GM18519 (cell line): ENCODE data around the gene RBM38.

Experiments
- ATAC-seq: cut with Tn5 transposase; IDR thresholded peaks from one replicate; pipeline ENCODE4 v1.9.1; 2021; ENCODE audit warnings: mild to moderate bottlenecking, moderate library complexity; ENCODE audit not compliant: unreplicated experiment, low FRiP score

Gene RBM38

DNA sequence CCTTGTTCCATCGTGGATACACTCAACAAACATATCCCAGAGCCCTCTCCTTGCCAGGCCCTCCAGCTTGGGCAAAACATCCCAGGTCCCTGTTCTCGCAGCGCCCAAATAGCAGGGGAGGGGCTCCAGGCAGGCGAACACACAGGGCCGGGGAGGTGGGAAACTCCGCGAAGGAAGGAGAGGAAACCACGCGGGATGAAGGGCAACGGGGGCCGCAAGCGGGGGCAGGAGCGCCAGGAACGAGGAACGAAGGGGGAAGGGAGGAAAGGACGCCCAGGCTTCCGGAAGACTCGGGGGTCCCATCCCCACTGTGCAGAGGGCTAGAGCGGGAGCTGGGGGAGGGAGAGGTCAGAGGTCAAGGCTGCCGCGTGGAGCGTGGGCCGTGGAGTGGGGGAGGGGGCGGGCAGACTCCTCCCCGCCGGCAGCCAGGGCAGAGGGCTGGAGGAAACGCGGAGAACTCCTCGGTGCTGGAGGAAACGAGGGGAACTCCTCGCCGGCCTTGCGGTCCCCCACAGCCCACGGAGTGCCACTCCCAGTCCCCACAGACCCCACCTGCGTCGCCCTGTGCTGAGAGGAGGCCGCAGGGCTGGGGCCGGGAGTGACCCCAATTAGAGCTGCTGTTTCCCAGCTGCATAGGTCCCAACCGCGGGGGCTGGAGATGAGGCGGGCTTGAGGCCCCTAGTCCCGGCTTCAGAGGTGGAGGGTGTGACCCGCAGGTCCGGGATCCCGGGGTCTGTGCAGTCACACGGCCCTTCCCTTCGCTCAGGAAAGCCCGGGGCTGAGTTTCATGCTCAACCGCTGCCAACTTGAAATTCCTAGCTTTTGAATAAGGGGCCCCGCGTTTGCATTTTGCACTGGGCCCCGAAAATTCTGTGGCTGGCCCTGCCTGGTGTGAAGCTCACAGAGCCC lies 1.2 kb upstream of the RBM38 start:
- no peak for ATAC-seq

DNA sequence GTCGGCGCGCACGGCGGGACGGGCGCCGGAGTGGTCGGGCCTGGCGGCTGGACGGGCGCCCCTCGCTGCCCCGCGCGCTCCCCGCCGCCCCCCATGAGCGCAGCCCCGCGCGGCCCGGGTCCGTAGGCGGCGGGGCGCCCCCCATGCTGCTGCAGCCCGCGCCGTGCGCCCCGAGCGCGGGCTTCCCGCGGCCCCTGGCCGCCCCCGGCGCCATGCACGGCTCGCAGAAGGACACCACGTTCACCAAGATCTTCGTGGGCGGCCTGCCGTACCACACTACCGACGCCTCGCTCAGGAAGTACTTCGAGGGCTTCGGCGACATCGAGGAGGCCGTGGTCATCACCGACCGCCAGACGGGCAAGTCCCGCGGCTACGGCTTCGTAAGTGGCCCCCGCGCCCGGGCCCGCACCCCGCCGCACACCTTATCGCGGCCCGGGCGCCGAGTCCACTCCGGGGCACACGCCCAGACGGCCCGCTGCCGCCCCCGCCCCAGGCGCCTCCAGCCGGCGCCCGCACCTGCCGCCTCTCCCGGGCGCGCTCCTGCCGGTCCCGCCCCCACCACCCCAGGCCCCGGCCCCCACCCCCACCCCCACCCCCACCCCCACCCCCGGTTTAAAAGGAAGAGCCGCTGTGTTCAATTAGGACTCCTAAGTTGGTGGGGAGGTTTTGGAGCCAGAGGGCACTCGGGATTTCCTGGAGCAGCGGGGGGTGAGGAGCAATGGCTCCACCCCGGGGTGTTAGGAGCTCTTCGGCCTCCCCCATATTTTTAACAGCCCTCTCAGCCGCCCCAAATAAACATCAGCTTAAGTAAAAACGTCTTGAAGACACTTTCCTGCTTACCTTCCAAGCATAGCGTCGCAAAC lies 474 bp downstream of the RBM38 start:
- ATAC-seq: no peak

DNA sequence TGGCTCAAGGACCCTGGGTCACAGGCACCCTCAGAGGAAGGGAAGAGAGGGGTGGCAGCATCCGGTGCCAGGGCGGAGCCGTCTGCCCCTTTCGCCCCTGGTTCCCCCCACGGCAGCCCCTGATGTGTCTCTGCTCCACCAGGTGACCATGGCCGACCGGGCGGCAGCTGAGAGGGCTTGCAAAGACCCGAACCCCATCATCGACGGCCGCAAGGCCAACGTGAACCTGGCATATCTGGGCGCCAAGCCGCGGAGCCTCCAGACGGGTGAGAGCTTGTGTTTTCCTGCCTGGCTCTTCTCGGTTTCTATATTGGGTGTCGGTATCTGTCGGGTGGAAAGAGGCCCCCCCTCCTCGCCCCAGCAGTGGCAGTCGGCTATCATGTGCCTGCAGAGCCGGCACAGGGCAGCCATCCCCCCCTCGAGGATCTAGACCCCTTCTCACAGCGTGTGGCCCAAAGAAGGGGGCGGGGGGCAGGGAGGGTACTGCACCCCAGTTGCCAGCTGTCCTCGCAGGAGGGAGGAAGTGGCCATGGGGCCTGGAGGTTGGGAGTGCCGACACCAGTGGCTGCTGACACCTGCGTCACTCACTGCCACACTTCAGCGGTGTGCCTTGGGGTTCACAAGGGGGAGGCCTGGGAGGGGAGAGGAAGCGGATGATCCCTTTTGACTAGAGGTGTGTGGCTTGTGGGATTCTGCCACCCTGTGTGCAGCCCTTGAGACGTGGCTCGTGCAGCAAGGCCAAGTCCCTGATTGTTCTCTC lies 1.5 kb downstream of the RBM38 start:
- no peak for ATAC-seq

- no peak for ATAC-seq
Measured at GRCh38 chr20:57393321-57394120, 2.3 kb downstream of the RBM38 start.

DNA sequence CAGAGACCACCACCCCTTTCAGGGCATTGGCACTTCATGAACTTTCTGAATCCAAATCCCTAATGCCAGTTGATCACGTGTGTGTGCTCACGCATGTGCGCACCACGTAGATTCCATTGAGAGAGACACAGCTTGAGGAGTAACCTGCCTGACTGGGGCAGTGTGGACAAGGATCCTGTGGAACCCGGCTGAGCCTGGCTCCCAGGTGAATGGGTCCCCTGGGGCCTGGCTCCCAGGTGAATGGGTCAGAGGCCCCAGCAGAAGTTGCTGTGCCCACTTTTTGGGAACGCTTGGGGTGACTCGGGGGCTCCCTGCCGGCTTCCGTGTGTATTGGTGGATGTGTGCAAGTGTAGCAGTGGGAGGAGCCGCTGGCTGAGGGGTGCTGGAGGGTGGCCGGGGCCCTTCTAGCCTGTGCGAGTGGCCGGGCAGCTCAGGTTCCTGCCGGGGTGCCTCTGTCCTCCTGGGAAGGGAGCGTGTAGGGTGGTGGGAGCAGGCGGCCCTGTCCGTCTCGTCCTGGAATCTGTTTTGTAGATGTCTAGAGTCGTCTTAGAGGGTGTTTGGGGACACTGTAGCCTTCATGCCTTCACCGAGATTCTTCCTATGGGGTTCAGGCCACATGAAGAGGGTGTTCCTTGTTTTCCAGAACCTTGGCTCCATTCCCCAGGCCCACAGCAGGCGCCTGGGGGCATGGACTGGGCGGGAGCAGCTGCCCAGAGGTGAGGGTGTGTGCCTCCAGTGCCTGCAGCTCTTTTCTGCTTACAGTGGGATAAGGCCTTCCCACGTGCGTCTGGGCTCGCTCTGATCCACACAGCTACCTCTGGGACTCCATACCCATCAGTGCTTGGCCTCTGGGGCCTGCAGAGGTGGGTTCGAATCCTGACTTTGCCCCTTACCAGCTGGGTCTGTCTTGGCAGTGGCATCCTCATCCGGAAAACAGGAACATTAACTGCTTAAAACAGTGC lies 3.2 kb downstream of the RBM38 start:
- ATAC-seq: no peak

DNA sequence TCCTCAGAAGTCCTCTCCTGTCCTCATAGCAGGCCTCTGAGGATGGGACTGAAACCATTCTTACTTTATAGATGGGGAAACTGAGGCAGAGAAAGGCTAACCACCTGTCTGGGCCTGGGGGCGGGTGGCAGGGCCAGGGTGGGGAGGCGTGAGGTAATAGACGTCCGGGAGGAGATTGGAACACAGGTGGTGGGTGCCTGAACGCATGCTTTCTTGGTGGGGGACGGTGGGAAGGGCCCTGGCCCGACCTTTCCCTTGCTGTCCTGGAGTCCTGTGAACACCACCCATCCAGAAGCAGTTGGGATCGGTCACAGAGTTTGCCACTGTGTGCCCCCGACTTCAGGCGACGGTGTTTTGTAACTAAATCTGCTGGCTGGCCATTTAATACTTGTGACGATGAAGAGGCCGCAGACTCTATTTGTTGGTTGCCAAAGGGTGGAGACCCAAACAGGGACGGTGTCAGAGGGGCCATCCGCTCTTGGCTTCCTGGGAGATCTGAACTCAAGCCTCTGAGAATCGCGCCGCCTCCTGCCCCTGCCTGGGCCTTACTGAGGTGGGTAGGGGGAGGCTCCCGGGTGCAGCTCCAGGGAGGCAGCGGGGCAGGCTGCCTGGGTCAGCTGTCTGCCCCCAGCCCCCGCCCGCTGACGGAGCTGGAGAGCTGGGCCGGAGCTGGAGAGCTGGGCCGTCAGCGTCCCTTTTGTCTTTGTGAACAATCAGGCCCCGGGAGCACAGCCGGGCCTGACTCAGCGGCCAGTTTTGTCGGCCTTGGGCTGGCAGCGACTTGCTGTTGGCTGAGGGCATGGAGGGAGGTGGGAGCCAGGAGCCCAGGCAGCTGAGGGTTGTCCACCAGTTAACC lies 4.1 kb downstream of the RBM38 start:
- no peak for ATAC-seq

- no peak for ATAC-seq
Measured at GRCh38 chr20:57396212-57396983, 5.2 kb downstream of the RBM38 start.

- ATAC-seq: no peak
Measured at GRCh38 chr20:57396984-57397692, 5.9 kb downstream of the RBM38 start.

DNA sequence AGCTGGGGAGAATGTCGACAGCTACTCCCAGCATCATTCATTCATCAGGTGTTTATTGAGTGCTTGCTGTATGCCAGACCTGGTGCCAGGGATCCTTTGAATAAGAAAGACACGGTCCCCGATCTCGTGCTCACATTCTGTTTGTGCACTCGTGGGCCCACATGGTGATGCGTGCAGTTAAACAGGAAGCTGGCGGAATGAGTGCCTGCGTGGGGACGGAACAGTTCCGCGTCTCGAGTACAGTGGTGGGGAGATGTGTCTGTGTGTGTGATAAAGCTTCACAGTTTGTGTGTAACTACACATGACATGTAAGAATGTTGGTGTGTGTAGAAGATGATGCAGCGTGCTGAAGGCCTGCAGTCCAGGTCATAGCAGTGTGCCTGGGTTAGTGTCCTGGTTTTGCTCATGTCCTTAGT lies 6.5 kb downstream of the RBM38 start:
- ATAC-seq: peak; percentile 9

- ATAC-seq: peak; percentile 45
Measured at GRCh38 chr20:57398231-57398821, 7.1 kb downstream of the RBM38 start.

DNA sequence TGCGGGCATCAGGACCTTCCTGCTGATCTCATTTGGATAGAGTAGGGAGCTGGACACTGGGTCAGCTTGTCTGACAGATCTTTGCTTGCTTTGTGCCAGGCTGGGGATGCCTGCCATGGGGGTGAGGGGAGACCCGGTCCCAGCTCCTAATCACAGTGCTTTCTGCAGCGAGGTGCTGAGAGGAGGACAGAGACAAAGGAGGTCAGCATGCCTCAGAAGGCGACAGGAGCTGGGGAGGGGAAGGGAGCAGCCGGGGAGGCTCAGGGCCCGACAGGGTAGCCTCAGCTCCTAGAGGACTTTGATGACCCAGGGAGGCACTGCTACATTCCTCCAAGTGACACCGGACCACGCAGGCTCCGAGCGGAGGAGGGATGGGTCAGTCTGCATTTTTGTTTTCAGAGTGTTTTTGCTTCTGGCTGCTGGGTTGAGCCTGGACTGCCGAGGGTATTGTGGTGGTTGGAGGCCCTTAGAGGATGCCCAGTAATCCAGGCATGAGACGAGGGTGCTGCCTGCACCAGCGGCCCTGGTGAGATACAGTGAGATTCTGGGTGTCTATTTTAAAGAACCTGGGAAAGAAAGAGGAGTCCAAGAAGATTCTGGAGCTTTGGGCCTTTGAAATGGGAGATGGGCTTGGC lies 7.8 kb downstream of the RBM38 start:
- ATAC-seq: no peak

DNA sequence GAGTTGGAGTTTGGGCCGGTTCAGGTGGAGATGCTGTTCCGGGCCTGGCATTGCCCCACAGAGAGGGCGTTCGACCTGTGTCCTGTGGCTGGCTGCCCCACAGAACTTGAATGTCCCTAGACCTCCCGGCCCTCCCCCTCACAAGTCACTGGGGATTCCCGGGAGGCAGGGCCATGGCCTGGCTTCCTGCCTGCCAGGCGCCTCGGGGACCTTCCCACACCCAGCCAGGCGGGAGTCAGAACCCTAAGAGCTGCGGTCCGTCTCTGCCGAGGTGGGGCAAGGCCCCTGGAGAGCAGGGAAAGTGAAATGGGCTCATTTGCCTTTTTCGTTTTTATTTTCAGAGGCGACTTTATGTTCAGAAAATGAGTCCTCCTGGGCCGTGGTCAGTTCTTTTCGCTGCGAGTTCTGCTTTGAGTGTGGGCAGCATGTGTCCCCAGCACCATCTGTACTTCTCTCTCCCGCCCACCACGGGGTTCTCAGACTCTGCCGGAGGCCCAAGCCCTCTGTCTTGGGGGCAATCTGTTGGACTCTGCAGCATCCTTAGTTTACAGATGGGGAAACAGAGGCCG lies 8.5 kb downstream of the RBM38 start:
- no peak for ATAC-seq

DNA sequence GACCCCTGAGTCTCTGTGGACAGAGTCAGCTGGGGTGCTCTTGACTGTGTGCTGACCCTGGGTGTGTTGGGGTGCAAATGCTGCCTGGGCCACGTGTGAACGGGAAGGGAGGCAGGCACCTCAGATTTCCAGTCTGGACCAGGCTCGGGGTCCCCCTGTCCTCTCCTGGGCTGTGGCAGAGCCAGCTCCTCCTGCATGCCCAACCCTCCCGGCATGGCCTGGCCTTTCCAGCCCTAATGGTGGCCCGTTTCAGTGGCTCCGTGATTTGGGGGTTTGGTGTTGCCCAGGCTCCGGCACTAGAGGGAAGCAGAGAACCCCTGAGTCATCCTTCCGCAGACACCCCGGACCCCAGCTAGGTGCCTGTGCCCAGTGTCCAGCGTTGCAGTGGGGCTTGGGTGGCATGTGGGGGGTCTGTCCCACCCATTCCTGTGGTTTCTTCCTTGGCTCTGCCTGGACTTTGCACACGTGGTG lies 9.1 kb downstream of the RBM38 start:
- no peak for ATAC-seq

- ATAC-seq: no peak
Measured at GRCh38 chr20:57400821-57401564, 9.8 kb downstream of the RBM38 start.

DNA sequence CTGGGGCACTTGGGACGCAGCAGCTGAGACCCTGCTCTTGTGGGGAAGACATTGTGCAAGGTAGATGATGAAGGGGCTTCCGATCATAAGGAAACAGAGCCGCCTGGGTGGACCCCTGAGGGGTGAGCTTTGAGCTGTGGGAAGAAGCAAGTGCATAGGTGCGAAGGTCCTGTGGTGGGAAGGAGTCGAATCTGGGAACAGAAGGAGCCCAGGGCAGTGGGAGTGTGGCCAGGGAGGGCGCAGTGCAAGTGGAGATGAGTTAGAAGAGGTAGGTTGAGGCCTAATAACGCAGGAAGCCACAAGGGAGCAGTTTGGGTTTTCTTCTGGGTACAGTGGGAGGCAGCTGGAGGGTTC lies 10.3 kb downstream of the RBM38 start:
- no peak for ATAC-seq
